NCI-H187 treated with DMSO at 0.1 percent for 48 hours (cell line): ENCODE results near the gene GRIA4.
"Not testable (repeated sequence)": the region's sequence is repeated elsewhere in the genome, so short reads cannot be mapped to it uniquely, and the experiment has no call there.

Source experiments
- DNase-seq: peaks from one replicate; lab custom pipeline; 2025; lab: John Stamatoyannopoulos, UW

GRIA4 gene

DNA sequence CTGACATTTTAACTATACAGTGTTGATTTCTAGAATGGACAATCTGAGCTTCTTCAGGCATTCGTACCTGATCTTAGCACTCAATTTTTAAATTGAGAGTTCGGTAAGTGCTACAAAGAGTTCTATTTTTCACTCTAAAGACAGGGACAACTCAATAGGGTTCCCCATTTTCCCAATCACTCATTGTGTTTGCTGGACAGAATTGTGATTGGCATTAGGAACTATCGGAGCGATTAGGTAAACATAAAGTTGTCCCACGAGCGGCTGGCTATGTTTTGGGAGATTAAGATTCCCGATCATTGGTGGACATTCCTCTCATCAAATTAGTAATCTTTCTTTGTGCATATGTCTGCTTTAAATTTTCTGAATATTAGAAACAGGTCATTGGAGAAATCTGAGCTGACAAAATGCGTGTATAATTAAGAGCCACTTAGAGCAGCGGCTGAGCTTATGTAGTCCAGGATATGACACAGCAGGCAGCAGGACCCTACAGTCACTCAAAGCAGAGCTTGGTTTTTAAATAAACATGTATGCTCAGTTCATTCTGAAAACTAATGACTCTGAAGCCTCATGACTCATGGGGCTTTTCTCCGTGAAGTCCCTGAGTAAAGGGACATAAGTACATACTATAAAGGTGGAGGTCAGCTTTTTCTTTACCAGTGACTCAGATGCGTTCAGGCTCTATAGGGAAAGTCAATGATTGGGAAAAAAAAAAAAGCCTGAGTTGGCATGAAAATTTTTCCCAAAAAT lies 109.4 kb downstream of the GRIA4 start:
- no peak for DNase-seq

DNA sequence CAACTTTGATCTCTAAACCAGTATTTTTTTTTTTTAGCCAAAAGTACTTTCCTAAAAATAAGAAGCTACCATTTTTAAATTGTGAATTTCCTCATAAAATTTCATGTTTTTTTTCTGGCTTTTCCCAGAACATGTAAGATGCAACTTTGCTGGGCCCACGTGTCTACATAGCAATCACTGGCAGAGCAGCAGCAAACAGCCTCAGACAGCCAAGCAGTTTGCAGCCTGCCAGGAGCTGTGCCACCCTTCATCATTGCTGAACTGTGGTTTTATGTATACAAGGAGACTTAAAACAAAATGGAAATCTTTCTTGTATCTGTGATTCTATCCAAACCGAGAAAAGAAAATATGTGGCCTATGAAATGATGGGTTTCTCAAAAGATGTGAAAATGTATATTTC lies 110.2 kb downstream of the GRIA4 start:
- no peak for DNase-seq

- DNase-seq: no peak
Observed at GRCh38 chr11:105723269-105723668, 113.4 kb downstream of the GRIA4 start.

DNA sequence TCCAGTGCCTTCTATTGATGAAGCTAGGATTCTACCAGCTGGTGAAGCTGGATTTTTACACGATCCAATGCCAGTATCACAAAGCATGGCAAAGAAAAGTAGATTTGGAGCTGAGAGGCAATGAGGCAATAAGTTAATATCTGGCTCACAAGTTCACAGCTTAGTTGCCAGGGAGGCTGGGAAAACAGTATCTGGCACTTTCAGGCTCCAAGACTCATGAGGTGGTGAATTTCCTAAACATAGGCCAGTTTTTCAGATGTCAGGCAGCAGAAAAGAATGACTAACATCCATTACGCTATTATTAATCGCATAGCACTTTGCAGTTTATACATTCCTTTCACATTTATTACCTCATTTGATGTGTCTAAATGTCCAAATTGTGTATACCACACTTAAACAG lies 122.7 kb downstream of the GRIA4 start:
- DNase-seq: no peak

DNA sequence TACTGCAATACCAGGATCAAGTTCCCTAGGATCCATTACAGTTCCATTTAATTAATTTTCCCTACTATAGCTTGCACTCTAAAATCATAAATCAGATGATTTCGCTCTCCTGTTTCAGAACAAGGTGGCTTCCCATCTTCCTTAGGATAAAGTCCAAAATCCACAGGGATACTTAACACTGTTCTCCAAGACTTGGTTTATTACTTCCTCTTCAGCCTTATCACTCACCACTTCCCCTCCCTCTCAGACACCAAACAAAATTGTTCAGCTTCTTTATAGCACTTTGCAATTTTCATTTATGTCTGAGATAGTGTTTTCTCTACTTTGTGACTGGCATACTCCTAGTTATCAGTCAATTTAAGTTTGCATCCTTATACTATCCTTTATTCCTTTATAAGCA lies 124.6 kb downstream of the GRIA4 start:
- DNase-seq: no peak

DNA sequence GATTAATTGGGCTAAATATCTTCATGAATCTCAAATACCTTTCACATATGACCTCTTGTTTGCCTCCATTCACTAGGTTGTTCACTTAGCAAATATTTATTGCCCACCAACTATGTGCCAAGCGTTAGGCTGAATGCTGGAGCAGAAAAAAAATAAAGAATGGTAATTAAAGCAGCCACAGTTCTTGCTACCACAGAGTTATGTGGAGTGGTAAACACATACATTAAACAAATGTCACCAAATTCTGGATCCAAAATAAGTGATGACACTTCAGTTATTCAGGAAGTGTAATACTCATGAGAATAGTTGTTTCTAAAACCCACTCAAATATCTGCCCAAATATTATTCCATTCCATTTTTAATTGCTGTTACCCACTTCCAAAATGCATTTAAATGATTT lies 128.4 kb downstream of the GRIA4 start:
- no peak for DNase-seq

- DNase-seq: no peak
Observed at GRCh38 chr11:105738986-105739795, 129.3 kb downstream of the GRIA4 start.

GRCh38 chr11:105740164-105740903 lies 130.5 kb downstream of the GRIA4 start:
- DNase-seq: no peak

GRCh38 chr11:105741488-105742020 lies 131.7 kb downstream of the GRIA4 start:
- DNase-seq: no peak

- DNase-seq: no peak
Observed at GRCh38 chr11:105754260-105754659, 144.4 kb downstream of the GRIA4 start.

DNA sequence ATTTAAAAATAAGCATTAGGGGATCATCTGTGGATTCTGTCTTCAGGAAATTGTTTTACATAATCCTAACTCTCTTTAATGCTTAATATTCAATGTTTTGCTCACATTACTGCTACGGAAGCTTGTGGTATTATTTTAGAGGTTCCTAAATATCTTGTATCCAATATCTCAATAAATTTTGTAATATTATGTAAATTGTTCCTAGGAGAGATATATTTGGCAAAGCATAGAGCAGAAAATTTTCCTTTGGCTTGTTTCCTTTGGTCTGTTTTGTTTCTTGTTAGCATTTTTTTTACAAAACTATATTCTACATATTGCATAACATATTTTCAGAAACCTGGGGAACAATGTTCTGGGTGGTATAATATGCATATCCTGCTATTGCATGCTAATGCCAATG lies 144.8 kb downstream of the GRIA4 start:
- no peak for DNase-seq

GRCh38 chr11:105757107-105757506 lies 147.2 kb downstream of the GRIA4 start:
- DNase-seq: no peak

DNA sequence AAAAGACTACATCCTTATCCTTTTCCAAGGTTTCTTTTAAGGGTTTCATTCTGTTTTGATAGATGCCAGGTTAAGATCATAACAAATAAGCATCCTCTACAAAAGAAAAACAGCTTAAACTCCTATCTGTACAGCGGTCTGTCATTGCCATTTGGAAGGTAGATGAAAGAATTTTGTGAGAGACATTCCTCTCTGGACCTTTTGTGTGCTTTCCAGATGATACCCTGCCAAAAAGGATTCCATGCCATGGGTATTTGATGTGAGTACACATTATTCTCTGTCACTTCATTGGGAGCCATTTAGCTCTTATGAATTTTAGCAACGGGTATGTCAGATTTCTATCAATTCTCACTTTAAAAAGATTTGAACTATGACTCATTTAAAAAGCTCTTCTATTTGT lies 153.7 kb downstream of the GRIA4 start:
- no peak for DNase-seq

- DNase-seq: no peak
Observed at GRCh38 chr11:105767931-105768330, 158.1 kb downstream of the GRIA4 start.

DNA sequence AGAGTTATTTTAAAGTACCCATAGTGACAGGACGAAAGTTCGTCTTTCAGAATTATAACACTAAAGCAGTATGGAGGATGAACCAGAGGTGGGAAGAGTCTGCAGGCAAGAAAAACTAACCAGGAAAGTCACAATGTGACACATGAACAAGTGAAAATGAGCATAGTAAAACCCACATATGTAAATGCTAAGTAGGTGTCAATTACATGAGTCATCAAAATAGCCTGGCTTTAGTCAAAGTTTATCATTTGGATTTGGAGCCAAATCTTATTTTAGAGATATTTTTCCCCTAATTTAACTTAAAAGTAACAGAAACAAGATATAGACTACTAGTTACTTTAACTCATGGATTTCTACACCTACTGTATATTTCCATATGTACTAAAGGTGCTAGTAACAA lies 159.8 kb downstream of the GRIA4 start:
- DNase-seq: no peak

GRCh38 chr11:105773452-105773851 lies 163.6 kb downstream of the GRIA4 start:
- not testable (repeated sequence) for DNase-seq

- DNase-seq: no peak
Observed at GRCh38 chr11:105774899-105775298, 165.0 kb downstream of the GRIA4 start.

GRCh38 chr11:105780781-105781525 lies 171.1 kb downstream of the GRIA4 start:
- no peak for DNase-seq

DNA sequence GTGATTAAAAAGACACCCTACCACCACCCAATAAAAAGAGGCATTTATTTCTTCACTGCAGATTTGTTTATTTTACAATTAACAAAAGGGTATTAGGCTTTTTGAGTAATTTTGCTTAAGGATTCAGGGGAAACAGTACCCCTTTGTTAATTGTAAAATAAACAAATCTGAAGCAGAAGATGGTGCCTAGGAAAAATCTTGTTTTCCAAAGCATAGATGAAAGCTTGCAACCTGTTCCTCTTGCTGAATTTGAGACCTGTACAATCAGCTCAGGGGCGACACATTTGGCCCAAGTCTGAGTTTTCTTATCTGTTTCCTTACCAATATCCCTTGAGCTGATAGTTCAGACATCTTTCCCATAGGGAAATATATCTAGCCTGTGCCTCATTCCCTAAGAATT lies 171.9 kb downstream of the GRIA4 start:
- DNase-seq: no peak

DNA sequence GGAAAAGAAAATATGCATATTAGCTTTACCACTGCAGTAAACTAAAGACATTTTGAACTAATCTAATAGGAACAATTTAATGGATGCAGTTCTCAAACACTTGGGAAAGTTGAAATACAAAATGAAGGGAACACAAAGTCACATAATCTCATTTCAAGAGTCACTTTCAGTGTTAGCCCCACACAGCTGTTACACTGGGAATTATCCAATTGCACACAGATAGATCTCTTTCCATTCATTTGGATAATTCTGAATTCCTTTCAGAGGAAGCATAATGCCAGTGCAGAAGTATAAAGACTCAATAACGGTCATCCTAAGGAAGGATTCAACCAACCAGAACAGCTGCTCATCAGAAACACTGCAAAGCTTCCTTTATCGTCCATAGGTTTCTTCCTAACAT lies 173.3 kb downstream of the GRIA4 start:
- no peak for DNase-seq

GRCh38 chr11:105785850-105786249 lies 176.0 kb downstream of the GRIA4 start:
- DNase-seq: not testable (repeated sequence)

- no peak for DNase-seq
Observed at GRCh38 chr11:105786741-105787140, 176.9 kb downstream of the GRIA4 start.
